Embryonic facial prominence (tissue), 1 donor: ENCODE data around the gene DPF3.

ENCODE experiments used
- DNase-seq: peaks from one replicate; pipeline ENCODE4 v3.0.0-alpha.2; 2016; ENCODE audit errors: extremely low spot score

DPF3 gene

GRCh38 chr14:72682188-72682587 is 211.7 kb downstream of the DPF3 start:
- no peak for DNase-seq

- no peak for DNase-seq
Measured at GRCh38 chr14:72680853-72681640, 212.9 kb downstream of the DPF3 start.

DNA sequence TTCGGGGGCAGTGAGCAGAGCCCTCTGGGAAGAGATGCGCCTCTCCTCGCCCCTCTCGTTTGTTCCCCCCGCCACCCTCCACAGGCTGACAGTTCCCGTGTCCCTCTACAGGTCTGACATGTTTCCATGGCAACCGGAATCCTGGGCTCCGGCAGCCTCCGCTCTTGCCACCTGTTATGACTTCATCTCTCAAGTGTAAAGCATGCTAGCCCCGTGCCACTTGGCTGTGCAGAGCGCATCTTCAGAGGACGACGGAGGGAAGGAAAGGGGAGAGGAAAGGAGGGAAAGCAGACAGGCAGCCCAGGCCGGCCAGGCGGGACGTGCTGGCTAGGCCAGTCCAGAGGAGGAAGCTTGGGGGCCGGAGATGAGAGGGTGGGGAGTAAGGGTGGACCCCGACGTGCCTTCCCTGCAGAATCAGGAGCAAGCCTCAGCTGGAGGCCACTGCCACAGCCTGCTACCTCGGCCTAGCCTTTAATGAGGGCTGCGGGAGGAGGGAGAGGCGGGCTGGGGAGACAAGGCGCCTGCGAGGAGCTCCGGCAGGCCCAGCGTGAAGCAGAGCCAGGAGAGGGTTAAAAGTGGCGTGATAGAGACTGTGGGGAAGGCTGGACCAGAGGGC is 214.3 kb downstream of the DPF3 start:
- no peak for DNase-seq

DNA sequence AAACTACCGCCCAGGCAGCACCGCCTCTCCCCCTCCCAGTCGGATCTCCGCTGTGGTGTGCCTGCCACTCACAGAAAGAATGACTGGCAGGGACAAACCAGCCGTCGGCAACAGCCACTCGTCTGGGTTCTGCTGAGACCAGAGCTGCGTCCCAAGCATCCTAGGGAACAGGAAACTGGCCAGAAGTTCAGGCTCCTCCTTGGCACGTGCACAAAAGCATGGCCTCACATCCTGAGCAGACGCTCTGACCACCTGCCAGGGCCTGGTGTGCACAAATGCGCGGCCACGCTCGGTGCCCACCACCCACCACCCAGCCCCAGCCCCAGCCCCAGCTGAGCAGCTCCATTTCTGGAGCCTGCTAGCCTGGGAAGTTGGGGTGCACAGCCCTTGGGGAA is 214.8 kb downstream of the DPF3 start:
- DNase-seq = no peak

DNA sequence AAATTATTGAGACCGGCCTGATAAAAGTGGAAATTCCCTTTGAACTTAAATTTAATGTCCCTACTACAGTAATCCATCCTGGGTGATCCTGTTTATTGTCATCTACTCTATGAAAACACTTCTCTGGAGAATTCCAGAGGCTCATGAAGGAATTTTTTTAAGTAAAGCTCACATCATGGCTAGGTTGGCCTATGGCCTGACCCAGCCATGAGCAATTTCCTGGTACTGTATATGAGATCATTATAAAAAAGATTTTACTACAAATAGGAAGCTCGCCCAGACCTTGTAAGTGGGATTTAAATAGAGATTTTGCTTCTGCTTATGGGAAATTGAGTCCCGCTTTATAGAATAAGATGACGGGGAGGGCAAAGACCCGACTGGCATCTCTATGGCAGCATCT is 215.5 kb downstream of the DPF3 start:
- no peak for DNase-seq

DNA sequence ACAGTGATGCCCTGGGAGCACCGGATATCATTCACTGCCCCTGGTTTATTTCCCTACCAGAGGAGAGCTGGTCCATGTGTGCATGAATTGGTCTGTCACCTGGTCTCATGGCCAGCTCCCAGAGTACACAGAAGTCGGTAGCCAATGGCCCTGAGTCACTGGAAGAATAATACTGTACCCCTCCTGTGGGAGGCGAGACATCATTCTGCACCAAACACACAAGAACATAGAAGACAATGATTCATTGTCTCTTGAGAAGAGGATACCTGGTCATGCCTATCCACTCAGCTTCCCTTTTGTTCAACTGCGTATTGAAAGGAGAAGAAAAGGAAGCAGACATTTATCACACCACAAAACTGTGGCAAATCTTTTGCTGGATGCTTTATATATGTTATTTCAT is 216.2 kb downstream of the DPF3 start:
- DNase-seq = no peak

- no peak for DNase-seq
Measured at GRCh38 chr14:72675126-72675525, 218.8 kb downstream of the DPF3 start.

DNA sequence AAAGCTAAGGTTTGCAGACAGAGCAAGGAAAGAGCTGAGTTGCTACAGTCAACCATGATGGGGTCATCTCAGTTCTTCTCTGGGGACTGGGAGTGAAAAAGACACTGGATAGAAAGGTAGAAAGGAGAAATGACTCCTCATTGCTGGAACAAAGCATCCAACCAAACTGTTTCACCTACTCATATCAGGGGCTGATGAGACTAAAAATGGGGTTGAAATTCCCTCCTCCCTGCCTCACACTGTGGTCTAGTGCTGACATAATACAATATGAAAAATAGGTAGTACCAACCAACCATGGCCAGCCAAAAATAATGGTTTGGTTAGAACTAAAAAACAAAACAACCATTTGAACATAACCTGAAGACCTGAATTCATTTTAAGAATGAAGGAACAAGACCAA is 220.7 kb downstream of the DPF3 start:
- no peak for DNase-seq

- DNase-seq = no peak
Measured at GRCh38 chr14:72666610-72667009, 227.3 kb downstream of the DPF3 start.

DNA sequence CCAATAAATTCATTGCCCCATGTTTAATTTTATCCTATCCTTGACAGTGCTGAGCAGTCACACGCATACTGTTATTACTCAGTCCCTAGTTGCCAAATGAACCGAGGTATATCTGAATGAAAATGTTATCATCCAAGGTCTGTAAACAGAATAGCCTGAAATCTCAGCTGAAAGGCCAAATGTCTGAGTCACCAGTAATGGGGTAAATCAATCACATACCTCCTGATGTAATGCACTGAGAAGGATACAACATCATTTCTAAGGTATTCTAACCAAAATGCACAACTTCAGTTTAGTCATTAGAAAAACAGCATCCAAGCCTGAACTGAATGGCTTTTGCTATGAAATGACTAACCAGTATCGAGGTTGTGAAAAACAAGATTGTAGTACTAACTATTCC is 228.6 kb downstream of the DPF3 start:
- DNase-seq = no peak

GRCh38 chr14:72664651-72665050 is 229.2 kb downstream of the DPF3 start:
- no peak for DNase-seq

GRCh38 chr14:72663956-72664650 is 229.8 kb downstream of the DPF3 start:
- no peak for DNase-seq

DNA sequence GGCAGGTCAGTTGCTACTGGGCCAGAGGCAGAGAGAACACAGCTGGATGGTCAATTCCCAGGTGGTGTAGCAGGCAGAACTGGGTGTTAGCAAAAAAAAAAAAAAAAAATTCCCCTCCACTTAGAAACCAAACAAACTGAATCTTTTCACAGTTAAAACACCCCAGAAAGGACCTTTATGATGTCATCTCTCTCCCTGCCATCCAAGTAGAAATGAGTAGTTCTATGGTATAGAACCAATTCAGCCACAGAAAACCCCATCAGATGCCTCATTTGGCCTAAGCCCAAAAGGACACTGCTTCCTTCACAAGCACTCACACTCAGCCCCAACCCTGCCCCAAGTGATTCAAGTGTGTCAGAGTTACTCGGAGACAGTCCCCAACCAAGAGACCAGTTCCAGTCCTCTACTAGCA is 230.8 kb downstream of the DPF3 start:
- DNase-seq = no peak

DNA sequence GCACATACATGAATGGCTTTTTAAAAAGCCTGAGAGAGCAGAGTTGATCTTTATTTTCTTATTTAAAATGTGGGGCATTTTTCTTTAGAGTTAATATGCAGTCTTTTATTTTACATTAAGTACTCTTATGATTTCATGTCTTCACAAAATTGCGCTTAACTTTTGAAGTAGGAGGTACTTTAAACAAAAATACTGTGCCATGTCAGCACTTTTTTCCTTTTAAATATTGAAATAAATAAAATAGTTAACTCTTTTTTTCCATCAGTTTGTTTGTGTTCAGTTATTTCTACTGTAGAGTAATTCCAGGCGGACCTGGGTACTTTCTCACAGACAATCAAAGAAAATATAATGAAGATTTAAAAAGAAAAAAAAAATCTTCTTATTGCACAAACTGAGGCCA is 231.7 kb downstream of the DPF3 start:
- DNase-seq = no peak

DNA sequence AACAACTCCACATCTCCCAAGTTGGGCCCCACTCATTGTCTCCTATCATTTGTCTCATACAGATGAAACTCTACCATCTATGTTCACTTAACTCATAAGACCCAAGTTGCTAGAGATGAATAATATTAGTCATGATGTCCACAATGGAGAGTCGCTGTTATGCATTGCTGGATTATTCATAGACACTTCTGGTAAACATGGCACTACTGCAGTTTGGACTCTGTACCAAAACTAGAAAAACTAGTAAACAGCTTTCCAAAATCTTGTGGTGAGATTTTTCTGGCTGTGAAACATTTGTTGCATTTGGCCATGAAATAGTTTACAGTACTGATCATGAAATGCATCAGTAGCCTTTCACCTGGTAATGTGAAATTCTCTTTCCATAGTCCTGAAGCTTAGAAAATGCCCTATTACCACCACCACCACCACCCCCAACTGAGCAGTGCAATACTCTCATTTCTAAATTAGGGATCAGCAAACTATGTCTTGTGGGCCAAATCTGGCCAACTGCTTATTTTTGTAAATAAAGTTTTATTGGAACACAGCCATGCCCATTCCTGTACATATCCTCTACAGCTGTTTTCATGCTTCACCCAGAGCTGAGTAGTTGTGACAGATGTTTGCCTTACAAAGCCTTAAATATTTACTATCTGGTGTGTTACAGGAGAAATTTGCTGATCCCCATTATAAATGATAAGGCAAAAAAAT is 236.5 kb downstream of the DPF3 start:
- DNase-seq = no peak

GRCh38 chr14:72653026-72653425 is 240.9 kb downstream of the DPF3 start:
- no peak for DNase-seq

GRCh38 chr14:72652179-72652578 is 241.7 kb downstream of the DPF3 start:
- DNase-seq = no peak

DNA sequence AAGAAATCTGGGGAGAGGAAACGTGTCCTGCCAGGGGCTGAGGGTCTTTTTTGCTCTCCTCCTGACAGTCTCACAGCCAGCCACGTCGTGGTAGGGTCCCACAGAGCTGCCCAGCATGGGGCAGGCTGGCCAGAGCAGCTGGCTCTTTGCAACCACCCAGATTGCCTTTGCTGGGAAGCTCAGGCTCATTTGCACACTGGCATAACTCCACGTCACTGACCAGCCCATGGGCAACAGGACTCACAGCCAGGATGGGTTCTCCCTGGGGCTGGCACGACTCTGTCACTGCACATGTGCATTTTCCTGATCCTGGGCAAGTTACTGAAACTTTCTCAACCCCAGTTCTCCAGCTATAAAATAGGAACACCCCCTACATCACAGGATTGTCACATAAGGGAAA is 242.2 kb downstream of the DPF3 start:
- no peak for DNase-seq

DNA sequence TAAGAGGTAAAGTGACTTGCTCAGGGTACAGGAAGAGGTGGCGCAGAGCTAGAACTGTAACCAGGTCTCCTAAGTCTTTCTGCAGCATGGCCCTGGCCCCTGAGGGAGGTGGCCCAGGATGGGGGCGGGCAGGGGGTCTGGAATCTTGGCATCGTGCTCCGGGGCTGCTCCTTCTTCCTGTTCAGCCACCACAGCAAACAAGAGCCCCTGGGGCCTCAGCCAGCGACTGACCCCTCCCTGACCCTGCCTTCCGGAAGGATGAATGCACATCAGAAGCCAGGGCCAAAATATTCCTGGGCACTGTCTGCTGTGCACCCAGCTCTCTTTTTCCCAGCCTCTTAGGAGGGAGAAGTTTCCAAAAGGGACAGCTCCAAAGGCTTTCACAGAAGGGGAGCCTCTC is 242.8 kb downstream of the DPF3 start:
- DNase-seq = no peak

DNA sequence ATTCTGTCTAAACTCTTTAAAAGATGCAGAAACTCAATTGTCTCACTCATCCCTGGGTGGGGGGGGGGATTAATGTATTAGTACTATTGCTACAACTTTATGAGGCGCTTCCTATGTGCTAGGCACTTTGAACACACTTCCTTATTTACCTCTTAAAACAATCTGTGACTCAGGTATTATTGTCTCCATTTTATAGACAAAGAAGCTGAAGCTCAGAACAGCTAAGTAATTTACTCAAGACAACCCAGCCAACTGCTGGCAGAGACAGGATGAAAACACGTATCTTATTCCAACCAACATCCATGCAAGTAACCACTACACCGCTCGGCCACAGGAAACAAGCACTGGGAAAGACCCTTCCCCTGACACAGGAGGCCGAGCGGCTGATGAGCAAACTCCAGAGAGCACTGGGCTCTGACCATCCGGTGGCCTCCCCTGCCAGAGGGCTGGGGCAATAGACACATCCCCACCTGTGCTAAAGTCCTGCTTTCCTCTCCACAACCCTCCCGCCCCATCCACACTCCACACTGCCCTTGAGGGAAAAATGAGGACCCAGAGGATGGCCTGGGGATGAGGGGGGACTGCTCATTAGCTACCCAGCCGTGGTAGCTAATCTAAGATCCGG is 244.2 kb downstream of the DPF3 start:
- no peak for DNase-seq

DNA sequence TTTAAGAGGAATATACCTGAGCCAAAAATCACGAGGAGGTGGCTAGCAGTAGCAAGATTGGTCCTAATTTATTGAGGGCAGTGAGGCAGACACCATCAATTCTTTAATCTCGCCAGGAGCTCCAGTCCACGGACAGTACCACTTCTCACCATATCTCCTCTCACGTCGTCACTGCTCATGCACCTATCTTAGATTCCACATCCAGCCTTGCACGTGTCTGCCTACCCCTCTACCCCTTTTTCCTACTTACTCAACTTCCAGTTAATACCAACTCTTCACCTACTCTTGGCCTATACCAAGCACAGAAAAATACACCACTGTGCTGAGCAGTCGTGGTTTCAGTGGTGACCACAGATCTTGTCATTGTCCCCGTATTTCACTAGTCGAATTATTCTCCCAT is 246.1 kb downstream of the DPF3 start:
- DNase-seq = no peak
